GM12872 (cell line): ENCODE results near the gene LHPP.

Source experiments
- CTCF ChIP-seq: IDR thresholded peaks from 3 replicates; pipeline ENCODE4 v1.5.1; 2011; ENCODE audit warnings: low read depth, mild to moderate bottlenecking, low read length, moderate library complexity; ENCODE audit not compliant: insufficient read depth

The LHPP gene

GRCh38 chr10:124570646-124571045 lies 109.0 kb downstream of the LHPP start:
- no peak for TF ChIP-seq CTCF

DNA sequence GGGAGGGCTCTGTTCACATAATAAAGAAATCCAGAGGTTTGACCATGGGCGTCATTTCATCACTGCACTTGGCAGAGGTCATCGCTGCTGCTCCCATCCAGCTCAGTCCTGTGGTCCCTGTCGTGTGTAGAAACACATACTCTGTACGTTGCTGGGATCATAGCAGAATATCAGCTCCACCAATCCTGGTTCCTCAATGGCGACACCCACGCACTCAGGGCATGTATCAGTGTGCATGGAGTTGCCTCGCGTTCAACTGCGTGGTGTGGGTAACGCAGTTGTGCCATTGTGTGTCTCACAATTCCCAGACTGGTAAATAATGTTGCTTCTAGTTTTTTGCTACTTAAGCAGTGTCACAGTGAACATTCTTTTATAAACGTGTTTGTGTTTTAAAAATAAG lies 111.1 kb downstream of the LHPP start:
- TF ChIP-seq CTCF: no peak

DNA sequence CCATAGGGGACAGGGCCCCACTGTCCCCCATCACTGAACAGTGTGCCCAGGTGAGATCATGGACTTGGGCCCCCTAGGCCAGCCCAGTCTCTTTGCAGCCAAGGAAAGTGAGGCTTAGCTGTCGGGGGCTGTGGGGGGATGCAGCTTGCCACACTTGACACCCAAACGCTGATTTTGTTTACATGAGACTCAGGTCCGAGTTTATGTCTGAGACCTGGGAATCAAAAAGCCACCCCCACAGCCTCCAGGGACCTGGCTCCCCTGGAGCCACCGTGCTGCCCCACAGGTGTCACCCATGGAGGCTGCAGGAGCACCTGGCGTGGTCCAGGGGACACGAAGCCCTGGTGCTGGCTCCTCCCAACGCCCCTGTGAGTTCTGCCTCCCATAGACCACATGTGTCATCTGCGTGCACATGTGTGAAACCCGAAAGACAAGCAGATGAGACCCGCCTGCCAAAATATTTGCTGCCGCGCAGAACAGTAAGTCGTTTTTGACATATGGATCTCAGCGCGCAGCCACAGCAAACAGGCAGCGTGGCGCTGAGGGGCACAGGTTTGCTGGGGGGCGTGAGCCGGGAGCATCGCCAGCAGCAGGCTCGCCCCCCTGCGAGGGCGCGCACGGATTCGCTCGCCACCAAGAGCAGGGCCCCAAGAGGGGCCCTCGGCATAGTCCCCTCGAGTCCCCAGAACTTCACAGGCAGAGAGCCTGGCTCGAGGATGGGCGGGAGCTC lies 112.3 kb downstream of the LHPP start:
- TF ChIP-seq CTCF: no peak

GRCh38 chr10:124574456-124575070 lies 112.9 kb downstream of the LHPP start:
- no peak for TF ChIP-seq CTCF

- no peak for TF ChIP-seq CTCF
These were observed 113.7 kb downstream of the LHPP start for GRCh38 chr10:124575107-124576035.

- no peak for TF ChIP-seq CTCF
These were observed 115.2 kb downstream of the LHPP start for GRCh38 chr10:124576526-124577420.

GRCh38 chr10:124577651-124578050 lies 116.0 kb downstream of the LHPP start:
- TF ChIP-seq CTCF: no peak
